NCI-H2107 treated with DMSO at 0.1 percent for 48 hours (cell line): Measurements from ENCODE around the gene IL4R.
"Not testable (repeated sequence)": the region's sequence is repeated elsewhere in the genome, so short reads cannot be mapped to it uniquely, and the experiment has no call there.

Experiments
- DNase-seq: peaks from one replicate; lab custom pipeline; 2025; ENCODE audit not compliant: unreplicated experiment; lab: John Stamatoyannopoulos, UW

Gene IL4R

DNA sequence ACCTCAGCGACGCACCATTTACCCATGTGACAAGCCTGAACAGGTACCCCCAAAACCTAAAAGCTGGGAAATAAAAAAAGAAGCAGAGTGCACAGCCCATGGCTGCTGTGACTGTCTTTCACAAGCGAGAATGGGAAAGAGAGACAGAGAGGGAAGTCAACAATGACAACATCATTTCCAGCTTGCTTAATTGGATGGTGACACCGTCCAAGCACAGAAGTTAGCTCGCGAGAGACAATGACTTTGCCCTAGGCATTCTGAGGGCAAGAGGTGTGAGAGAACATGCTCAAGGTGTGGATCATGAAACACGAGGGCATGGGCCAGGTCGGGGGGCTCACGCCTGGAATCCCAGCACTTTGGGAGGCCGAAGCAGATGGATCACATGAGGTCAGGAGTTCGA lies 25.9 kb upstream of the IL4R start:
- DNase-seq = no peak

DNA sequence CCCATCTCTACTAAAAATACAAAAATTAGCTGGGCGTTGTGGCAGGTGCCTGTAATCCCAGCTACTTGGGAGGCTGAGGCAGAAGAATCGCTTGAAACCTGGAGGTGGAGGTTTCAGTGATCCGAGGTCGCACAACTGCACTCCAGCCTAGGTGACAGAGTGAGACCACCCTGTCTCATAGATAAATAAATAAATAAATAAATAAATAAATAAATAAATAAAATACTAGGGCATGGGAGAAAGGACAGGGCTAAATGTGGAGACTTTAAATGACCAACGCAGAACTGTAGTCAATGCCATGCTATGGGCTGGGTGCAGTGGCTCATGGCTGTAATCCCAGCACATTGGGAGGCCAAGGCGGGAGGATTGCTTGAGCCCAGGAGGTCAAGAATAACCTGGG lies 25.5 kb upstream of the IL4R start:
- not testable (repeated sequence) for DNase-seq

- DNase-seq = no peak
Observed at GRCh38 chr16:27289669-27290068, 24.1 kb upstream of the IL4R start.

DNA sequence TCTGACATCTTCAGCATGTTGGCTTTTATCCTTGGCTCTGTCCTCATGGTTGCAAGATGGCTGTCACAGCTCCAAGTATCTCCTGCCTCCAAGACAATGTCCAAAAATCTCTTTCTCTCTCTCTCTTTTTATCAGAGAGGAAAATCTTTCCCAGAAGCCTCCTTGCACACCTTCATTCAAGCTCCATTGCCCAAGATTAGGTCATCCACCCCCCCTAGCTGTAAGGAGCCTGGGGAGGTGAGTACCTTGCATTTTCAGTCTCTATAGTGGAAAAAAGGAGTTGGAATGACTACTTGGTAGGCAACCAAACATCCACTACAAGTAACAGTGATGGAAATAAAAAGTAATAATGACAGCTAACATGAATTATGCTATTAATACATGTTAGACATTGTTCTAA lies 23.2 kb upstream of the IL4R start:
- no peak for DNase-seq

GRCh38 chr16:27291106-27291505 lies 22.7 kb upstream of the IL4R start:
- no peak for DNase-seq

- DNase-seq = no peak
Observed at GRCh38 chr16:27291722-27292240, 22.0 kb upstream of the IL4R start.

DNA sequence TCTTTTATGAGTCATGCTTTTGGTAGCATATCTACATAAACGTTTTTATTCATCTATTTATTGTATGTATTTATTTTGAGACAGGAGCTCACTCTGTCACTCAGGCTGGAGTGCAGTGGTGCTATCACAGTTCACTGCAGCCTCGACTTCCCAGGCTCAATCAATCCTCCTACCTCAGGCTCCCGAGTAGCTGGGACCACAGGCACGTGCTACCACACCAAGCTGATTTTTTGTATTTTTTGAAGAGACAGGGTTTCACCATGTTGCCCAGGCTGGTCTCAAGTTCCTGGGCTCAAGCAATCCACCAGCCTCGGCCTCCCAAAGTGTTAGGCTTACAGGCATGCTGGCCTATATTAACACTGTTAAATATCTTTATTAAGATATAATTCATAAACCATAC lies 20.4 kb upstream of the IL4R start:
- DNase-seq = no peak

GRCh38 chr16:27298132-27298531 lies 15.6 kb upstream of the IL4R start:
- no peak for DNase-seq

DNA sequence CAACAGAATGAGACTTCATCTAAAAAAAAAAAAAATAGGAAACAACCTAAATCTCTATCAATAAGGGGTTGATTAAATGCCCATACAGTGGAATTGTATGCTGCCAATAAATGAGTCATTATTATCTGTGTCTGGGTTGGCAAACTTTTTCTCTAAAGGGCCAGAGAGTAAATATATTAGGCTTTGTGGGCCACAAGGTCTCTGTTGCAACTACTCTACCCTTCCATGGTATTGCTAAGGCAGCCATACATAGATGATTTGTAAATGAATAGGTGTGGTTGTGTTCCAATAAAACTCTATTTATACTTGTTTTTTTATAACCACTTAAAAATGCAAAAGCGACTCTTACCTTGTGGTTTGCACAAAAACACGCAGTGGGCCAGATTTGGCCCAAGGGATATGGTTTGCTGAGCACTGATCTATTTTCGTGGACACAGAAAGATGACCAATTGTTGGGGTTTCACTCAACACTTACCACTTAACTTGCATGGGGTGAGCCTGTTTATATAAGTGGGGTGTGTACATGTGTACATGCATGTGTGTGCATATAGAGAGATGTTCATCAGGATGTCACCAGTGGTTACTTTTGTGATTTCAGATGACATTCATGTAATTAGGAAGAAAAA lies 12.4 kb upstream of the IL4R start:
- no peak for DNase-seq

GRCh38 chr16:27302126-27302525 lies 11.6 kb upstream of the IL4R start:
- DNase-seq = no peak

- DNase-seq = no peak
Observed at GRCh38 chr16:27303256-27304100, 10.3 kb upstream of the IL4R start.

GRCh38 chr16:27304102-27304501 lies 9.7 kb upstream of the IL4R start:
- no peak for DNase-seq

DNA sequence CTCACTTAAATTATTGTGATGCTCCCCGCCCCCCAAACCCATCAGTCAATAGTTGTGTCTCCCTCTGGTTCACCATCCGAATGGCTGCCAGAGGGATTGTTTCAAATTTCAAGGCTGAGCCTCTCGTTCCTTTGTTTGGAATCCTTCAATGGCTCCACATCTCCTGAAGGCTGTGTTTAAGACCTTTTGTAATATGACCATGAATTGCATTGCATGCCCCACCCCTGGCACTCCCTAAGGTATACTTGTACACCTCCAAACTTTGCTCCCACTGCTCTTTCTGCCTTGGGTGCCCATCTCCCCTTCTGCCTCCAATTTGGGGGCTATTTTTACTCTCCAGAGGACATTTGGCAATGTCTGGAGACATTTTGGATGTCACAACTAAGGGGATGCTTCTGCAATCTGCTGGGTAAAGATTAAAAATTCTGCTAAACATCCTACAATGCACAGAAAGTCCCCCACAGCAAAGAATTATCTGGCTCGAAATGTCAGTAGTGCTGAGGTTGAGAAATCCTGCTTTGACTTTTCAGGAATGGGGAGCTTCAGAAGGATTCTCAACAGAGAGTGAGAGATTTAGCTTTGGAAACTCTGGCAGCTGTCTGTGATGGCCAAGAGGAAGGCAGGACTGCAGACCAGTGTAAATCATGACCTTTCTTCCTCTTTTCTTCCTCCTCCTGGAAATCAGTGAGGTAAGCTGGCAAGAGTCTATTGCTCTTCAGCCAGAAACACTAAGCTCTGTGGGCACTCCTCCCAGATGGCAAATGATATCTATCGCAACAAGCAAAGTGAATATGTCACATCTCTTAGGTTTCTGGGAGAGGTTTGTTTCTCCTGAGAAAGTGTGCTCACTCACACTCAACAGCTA lies 8.7 kb upstream of the IL4R start:
- DNase-seq = no peak

DNA sequence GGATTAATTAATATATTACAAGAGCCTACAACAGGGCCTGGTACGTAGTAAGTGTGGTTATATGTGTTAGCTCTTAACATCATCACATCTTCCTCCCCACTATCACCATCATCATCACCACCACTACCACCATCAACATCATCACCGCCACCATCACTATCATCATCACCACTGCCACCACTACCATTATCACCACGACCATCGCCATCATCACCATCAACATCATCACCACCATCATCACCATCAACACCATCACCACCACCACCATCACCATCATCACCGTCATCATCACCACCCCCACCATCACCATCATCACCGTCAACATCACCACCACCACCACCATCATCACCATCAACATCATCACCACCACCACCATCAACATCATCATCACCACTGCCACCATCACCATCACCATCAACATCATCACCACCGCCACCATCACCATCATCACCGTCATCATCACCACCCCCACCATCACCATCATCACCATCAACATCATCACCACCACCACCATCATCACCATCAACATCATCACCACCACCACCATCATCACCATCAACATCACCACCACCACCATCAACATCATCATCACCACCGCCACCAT lies 7.8 kb upstream of the IL4R start:
- DNase-seq = no peak

DNA sequence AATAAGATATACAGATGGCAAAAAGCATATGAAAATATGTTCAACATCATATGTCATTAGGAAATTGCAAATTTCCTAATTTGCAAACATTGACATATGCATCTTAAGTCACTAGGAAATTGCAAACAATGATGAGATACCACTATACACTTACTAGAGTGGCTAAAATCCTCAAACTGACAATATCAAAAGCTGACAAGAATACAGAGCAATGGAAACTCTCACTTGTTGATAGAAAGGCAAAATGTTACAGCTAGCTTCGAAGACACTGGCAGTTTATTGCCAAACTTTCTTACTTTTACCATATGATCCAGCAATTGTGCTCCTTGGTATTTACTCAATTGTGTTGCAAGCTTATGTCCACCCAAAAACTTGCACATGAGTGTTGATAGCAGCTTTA lies 5.0 kb upstream of the IL4R start:
- no peak for DNase-seq

- DNase-seq = no peak
Observed at GRCh38 chr16:27310576-27311447, 3.0 kb upstream of the IL4R start.

GRCh38 chr16:27311448-27311830 lies 2.3 kb upstream of the IL4R start:
- DNase-seq = no peak

DNA sequence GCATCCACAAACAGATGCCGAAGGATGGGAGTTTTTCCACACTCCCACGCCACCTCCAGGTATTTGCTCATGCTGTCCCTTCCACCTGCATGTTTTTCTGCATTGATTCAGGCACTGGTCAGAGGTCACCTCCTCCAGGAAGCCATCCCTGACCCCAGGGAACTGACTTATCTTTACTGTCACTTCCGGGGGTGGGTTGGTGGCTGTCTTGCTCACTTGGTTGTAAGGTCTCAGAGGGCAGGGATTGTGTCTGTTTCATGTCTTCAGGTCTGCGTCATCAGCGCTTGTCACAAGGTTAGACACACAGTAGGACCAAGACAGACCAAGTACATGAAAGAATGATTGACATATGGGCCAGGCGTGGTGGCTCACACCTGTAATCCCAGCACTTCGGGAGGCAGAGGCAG lies 1.9 kb upstream of the IL4R start:
- no peak for DNase-seq

GRCh38 chr16:27312580-27313421 lies 973 bp upstream of the IL4R start:
- DNase-seq = no peak
